GM12878 (cell line): ENCODE results near the gene GPR89B.
"Not testable (repeated sequence)": the region's sequence is repeated elsewhere in the genome, so short reads cannot be mapped to it uniquely, and the experiment has no call there.

Experiments
- BCL11A ChIP-seq: IDR thresholded peaks from 2 replicates; pipeline ENCODE4 v1.6.1; 2011; ENCODE audit warnings: low read depth, low read length
- E4F1 ChIP-seq: fragments of 450-650 bp; IDR thresholded peaks from 2 replicates; pipeline ENCODE4 v1.6.1; 2018; ENCODE audit warnings: borderline replicate concordance, mild to moderate bottlenecking; ENCODE audit not compliant: partially characterized antibody
- EZH2 ChIP-seq: IDR thresholded peaks from 2 replicates; pipeline ENCODE4 v1.6.1; 2012; ENCODE audit warnings: low read depth, mild to moderate bottlenecking, control low read depth, inconsistent platforms, low read length, borderline replicate concordance; ENCODE audit not compliant: control insufficient read depth
- IRF3 ChIP-seq: fragments of 450-650 bp; IDR thresholded peaks from 2 replicates; pipeline ENCODE4 v1.6.1; 2014; ENCODE audit warnings: mild to moderate bottlenecking
- JUND ChIP-seq: IDR thresholded peaks from 2 replicates; pipeline ENCODE4 v1.6.1; 2012; ENCODE audit warnings: low read depth, mild to moderate bottlenecking, low read length, improper control_type of control experiment, moderate library complexity
- MYC ChIP-seq: IDR thresholded peaks from 2 replicates; pipeline ENCODE4 v1.6.1; 2011; ENCODE audit warnings: mild to moderate bottlenecking, low read length, moderate library complexity, inconsistent platforms; ENCODE audit not compliant: insufficient read depth, insufficient replicate concordance, insufficient read length, severe bottlenecking
- POLR2A ChIP-seq: IDR thresholded peaks from 2 replicates; pipeline ENCODE4 v1.6.1; 2011; ENCODE audit warnings: low read depth, mild to moderate bottlenecking, low read length
- PRDM15 ChIP-seq: fragments of 450-650 bp; formaldehyde crosslinking; IDR thresholded peaks from 2 replicates; pipeline ENCODE4 v1.4.0; 2020; ENCODE audit warnings: mild to moderate bottlenecking, moderate library complexity
- RFX5 ChIP-seq: IDR thresholded peaks from 2 replicates; pipeline ENCODE4 v1.6.1; 2011; ENCODE audit warnings: low read depth, low read length, improper control_type of control experiment
- SUZ12 ChIP-seq: fragments of 200-600 bp; sonication (generic); IDR thresholded peaks from one replicate; pipeline ENCODE4 v1.6.1; 2018; ENCODE audit warnings: antibody characterized with exemption, mild to moderate bottlenecking; ENCODE audit not compliant: unreplicated experiment
- TAF1 ChIP-seq: IDR thresholded peaks from 2 replicates; pipeline ENCODE4 v1.6.1; 2011; ENCODE audit warnings: mild to moderate bottlenecking, low read depth, low read length, borderline replicate concordance
- ZNF274 ChIP-seq: IDR thresholded peaks from one replicate; pipeline ENCODE4 v1.8.0; 2011; ENCODE audit not compliant: insufficient read length, insufficient read depth
- TF ChIP-seq, protein P1 (sequence below), 3 experiments: IDR thresholded peaks in 2 of 3; conservative IDR thresholded peaks in 1 of 3; 2 replicates each; pipeline ENCODE4 v1.5.1; 2011; ENCODE audit warnings: low read depth in 3 of 3, low read length in 3 of 3, mild to moderate bottlenecking in 3 of 3, control low read depth in 2 of 3, moderate library complexity in 2 of 3, inconsistent platforms in 1 of 3, mixed read lengths in 1 of 3; ENCODE audit not compliant: control insufficient read depth in 2 of 3, insufficient read depth in 1 of 3; ENCODE audit errors: extremely low read depth in 1 of 3

DNA sequence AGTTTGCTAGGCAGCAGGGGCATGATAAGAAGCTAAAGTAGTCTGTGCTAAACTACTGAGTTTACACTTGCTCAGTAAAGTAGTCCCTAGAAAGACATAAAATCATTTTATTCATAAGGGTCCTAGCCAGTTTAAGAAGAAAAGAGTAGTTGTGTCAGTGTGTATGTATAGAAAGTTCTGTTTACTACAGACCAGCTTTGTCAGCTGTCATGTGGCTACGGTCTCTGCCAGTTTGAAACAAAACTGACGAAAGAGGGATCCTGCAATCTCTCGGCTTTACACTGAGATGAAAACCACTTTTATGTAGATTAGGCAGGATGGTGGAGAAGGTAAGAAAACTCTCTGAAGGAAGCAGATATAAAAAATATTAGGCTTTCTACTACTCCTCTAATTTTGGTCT, 7.1 kb downstream of the GPR89B start:
- TF ChIP-seq E4F1, SUZ12, IRF3, EZH2, ZNF274, JUND, PRDM15, RFX5, TAF1, POLR2A, BCL11A, MYC: not testable (repeated sequence)
- TF ChIP-seq, protein P1, sequence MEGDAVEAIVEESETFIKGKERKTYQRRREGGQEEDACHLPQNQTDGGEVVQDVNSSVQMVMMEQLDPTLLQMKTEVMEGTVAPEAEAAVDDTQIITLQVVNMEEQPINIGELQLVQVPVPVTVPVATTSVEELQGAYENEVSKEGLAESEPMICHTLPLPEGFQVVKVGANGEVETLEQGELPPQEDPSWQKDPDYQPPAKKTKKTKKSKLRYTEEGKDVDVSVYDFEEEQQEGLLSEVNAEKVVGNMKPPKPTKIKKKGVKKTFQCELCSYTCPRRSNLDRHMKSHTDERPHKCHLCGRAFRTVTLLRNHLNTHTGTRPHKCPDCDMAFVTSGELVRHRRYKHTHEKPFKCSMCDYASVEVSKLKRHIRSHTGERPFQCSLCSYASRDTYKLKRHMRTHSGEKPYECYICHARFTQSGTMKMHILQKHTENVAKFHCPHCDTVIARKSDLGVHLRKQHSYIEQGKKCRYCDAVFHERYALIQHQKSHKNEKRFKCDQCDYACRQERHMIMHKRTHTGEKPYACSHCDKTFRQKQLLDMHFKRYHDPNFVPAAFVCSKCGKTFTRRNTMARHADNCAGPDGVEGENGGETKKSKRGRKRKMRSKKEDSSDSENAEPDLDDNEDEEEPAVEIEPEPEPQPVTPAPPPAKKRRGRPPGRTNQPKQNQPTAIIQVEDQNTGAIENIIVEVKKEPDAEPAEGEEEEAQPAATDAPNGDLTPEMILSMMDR (IDR thresholded peaks at IDR 0.05 in 2 of 3, conservative IDR thresholded peaks at IDR 0.05 in 1 of 3; ENCODE audit: control insufficient read depth in 2 of 3, extremely low read depth in 1 of 3, insufficient read depth in 1 of 3, low read depth in 3 of 3, low read length in 3 of 3): not testable (repeated sequence)
